Osteocyte (in vitro differentiated cells): ENCODE results near the gene UBR7. TPM values are rescaled to one million over a fixed set of nuclear protein-coding genes. Genes with fewer than 3 reads are reported as not detected.

Experiments used
- DNase-seq: peaks from one replicate; pipeline ENCODE4 v3.0.0; 2021; ENCODE audit warnings: mixed read lengths; ENCODE audit not compliant: unreplicated experiment; ENCODE audit errors: extremely low spot score
- H3K27ac Mint-ChIP-seq: one replicate; pipeline ENCODE4 v1.8.0; 2021; ENCODE audit warnings: mild to moderate bottlenecking, mixed read lengths; ENCODE audit not compliant: unreplicated experiment
- H3K27me3 Mint-ChIP-seq: one replicate; pipeline ENCODE4 v1.8.0; 2021; ENCODE audit warnings: mixed read lengths; ENCODE audit not compliant: unreplicated experiment
- H3K36me3 Mint-ChIP-seq: one replicate; pipeline ENCODE4 v1.8.0; 2021; ENCODE audit warnings: mixed read lengths; ENCODE audit not compliant: unreplicated experiment
- H3K4me1 Mint-ChIP-seq: one replicate; pipeline ENCODE4 v1.8.0; 2021; ENCODE audit warnings: mixed read lengths; ENCODE audit not compliant: unreplicated experiment
- H3K4me3 Mint-ChIP-seq: one replicate; pipeline ENCODE4 v1.8.0; 2021; ENCODE audit warnings: mild to moderate bottlenecking, moderate library complexity, mixed read lengths; ENCODE audit not compliant: unreplicated experiment
- H3K9me3 Mint-ChIP-seq: one replicate; pipeline ENCODE4 v1.8.0; 2021; ENCODE audit warnings: mixed read lengths; ENCODE audit not compliant: unreplicated experiment
- total RNA-seq: library from RNA; stranded (reverse); gene quantifications from 2 replicates; pipeline ENCODE4 v1.2.1, GENCODE V29; 2021
- TF ChIP-seq, protein P1 (sequence below): fragments of 200-600 bp; sonication (generic); IDR thresholded peaks from 2 replicates; pipeline ENCODE4 v1.5.0; 2021; ENCODE audit warnings: antibody characterized with exemption, mild to moderate bottlenecking, moderate library complexity

The UBR7 gene
- total RNA-seq, 1 donor from 2014 or later: 24.7 TPM

GRCh38 chr14:93186466-93186865, 20.6 kb upstream of the UBR7 start:
- TF ChIP-seq, protein P1, sequence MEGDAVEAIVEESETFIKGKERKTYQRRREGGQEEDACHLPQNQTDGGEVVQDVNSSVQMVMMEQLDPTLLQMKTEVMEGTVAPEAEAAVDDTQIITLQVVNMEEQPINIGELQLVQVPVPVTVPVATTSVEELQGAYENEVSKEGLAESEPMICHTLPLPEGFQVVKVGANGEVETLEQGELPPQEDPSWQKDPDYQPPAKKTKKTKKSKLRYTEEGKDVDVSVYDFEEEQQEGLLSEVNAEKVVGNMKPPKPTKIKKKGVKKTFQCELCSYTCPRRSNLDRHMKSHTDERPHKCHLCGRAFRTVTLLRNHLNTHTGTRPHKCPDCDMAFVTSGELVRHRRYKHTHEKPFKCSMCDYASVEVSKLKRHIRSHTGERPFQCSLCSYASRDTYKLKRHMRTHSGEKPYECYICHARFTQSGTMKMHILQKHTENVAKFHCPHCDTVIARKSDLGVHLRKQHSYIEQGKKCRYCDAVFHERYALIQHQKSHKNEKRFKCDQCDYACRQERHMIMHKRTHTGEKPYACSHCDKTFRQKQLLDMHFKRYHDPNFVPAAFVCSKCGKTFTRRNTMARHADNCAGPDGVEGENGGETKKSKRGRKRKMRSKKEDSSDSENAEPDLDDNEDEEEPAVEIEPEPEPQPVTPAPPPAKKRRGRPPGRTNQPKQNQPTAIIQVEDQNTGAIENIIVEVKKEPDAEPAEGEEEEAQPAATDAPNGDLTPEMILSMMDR: no peak
- Mint-ChIP-seq H3K27ac (no peak overlapping the region), H3K36me3 (peaks cover 9% of the 10 kb centered on the region), H3K9me3 (no peaks in the 10 kb centered on the region), H3K4me3 (peak overlapping the region; percentile 59), H3K27me3 (no peaks in the 10 kb centered on the region), H3K4me1 (peaks cover 20% of the 10 kb centered on the region)
- no peak for DNase-seq

DNA sequence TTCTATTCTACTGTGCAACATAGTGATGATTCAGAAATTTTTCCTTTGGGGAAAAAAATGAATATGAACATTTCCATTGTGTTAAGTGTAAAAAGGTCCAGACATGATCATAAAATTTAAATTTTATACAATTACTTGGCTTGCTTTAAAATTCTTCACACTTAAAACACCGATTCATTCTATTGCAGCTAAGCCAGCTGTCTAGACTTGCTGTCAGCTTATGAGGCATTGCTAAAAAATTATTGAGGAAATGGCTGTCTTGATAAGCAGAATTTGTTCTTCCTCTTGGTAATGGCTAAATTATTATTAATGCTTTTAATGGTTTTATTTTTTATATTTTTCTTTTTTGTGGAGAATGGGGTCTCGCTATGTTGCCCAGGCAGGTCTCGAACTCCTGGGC, 20.1 kb upstream of the UBR7 start:
- Mint-ChIP-seq H3K27me3 (no peaks in the 10 kb centered on the region), H3K36me3 (peaks cover 6% of the 10 kb centered on the region), H3K4me3 (no peak overlapping the region), H3K9me3 (no peaks in the 10 kb centered on the region), H3K4me1 (peaks cover 20% of the 10 kb centered on the region), H3K27ac (no peak overlapping the region)
- DNase-seq: no peak
- TF ChIP-seq, protein P1: no peak

DNA sequence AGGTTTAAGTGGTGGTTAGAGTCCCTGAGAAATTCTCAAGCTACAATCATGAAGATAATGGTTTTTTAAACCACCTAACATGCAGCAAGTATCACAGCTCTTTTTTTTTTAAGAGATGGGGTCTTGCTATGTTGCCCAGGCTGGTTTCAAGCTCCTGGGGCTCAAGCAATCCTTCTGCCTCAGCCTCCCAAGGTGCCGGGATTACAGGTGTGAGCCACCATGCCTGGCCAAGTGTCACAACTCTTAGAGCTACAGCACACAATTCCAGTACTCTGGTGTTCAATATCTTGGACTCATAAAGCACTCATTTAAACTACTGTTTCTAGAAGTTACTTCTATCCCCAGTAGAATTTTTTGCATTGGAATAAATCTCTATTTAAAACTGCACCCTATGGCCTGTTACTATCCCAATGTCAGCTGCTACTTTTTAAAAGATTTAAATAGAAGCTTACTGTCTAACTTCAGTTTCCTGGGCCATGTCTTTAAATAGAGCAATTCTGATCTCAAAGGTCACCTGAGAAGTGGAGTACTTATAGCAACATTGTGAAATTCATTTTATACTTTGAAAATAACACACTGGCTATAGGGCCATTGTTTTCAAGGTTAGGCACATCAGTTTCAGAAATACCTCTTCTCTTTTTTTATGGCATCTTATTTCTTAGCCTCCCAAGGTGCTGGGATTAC, 11.6 kb upstream of the UBR7 start:
- no peak overlapping the region for H3K27ac Mint-ChIP-seq
- no peak overlapping the region for H3K4me3 Mint-ChIP-seq
- no peaks in the 10 kb centered on the region for H3K4me1 Mint-ChIP-seq
- no peaks in the 10 kb centered on the region for H3K27me3 Mint-ChIP-seq
- H3K36me3 Mint-ChIP-seq: peaks cover 2% of the 10 kb centered on the region
- DNase-seq: no peak
- TF ChIP-seq, protein P1: no peak
- H3K9me3 Mint-ChIP-seq: no peaks in the 10 kb centered on the region

GRCh38 chr14:93199031-93199430, 8.0 kb upstream of the UBR7 start:
- Mint-ChIP-seq H3K27ac (no peak overlapping the region), H3K36me3 (peaks cover 2% of the 10 kb centered on the region), H3K27me3 (no peaks in the 10 kb centered on the region), H3K4me1 (no peaks in the 10 kb centered on the region), H3K9me3 (no peaks in the 10 kb centered on the region), H3K4me3 (no peak overlapping the region)
- TF ChIP-seq, protein P1: no peak
- no peak for DNase-seq

- Mint-ChIP-seq H3K36me3 (no peaks in the 10 kb centered on the region), H3K27me3 (no peaks in the 10 kb centered on the region), H3K27ac (no peak overlapping the region), H3K4me1 (peaks cover 4% of the 10 kb centered on the region), H3K9me3 (no peaks in the 10 kb centered on the region), H3K4me3 (no peak overlapping the region)
- TF ChIP-seq, protein P1: no peak
- no peak for DNase-seq
Measured at GRCh38 chr14:93200553-93200952, 6.5 kb upstream of the UBR7 start.
